Endothelial cell of hepatic sinusoid (primary cell): ENCODE measurements around the gene MYLK2.

ENCODE experiments used
- in situ Hi-C: cut with HindIII; loops from 2 replicates; pipeline ENCODE4 v1.10.0; 2017; ENCODE audit warnings: low sequenced_read_pairs

Gene MYLK2

DNA sequence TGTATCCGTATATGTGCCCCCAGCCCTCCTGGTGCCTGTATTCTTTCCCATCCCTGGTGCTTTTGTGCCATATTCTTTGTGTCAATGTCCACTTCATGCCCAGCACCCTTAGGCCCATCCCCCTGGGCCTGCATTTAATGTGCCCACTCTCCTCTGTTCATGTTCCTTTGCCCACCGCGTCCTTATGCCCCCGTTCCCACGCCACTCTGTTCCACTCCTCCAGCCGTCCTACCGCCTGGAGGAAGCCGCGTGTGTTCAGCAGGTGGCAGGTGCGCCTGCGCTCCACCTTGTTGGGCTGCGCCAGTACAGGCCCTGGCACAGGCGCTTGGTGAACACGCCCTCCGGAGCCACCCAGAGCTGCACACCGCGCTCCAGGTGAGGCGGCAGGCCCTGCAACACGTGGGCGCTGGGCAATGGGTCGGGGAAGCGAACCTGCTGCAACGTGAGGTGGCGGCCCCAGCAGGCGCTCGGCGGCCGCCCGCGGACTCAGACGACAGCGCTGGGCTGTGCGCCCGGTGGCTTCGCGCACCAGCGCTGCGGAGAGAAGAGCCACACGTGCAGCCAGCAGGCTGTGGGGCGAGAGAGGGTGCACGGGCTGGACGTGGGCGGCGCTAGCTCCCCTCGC, 30.3 kb downstream of the MYLK2 start:
- in situ Hi-C loops, result loop anchor here (10.0 kb wide), 1 partner anchor 195 kb away; no protein-coding TSS in a partner anchor

DNA sequence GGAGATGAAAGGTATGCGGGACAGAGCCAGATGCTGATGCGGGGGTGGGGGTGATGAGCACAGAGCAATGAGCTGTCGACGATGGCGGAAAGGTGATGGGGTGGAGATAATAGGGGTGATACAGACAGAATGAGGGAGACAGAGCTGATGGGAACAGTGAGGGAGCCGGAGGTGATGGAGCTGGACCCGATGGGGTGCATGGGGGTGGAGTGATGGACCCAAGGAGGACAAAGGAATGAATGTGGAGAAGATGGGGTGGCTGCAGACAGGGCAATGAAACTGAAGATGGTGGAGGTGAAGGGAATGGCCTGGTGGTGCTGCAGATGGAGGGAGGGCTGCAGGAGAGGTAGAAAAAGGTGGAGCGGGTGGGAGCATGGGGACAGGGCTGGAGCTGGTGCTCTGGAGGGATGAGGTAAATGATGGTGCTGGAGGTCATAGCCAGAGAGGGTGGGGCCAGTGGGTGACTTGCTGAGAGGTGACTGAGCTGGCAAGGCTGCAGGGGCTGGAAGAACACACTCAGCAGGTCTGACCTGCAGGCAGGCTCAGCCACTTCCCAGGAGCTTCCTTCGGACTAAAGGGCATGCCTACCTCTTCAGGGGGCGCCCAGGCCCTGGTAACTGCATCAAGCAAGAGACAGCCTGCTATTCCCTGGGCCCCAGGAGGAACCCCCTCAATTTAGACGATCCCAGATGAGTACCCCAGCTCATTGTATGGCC, 32.2 kb downstream of the MYLK2 start:
- in situ Hi-C loops, result no loop called here

GRCh38 chr20:31853481-31853880, 34.3 kb downstream of the MYLK2 start:
- in situ Hi-C loops, result no loop called here

- in situ Hi-C loops, result no loop called here
Measured at GRCh38 chr20:31856516-31856915, 37.4 kb downstream of the MYLK2 start.

DNA sequence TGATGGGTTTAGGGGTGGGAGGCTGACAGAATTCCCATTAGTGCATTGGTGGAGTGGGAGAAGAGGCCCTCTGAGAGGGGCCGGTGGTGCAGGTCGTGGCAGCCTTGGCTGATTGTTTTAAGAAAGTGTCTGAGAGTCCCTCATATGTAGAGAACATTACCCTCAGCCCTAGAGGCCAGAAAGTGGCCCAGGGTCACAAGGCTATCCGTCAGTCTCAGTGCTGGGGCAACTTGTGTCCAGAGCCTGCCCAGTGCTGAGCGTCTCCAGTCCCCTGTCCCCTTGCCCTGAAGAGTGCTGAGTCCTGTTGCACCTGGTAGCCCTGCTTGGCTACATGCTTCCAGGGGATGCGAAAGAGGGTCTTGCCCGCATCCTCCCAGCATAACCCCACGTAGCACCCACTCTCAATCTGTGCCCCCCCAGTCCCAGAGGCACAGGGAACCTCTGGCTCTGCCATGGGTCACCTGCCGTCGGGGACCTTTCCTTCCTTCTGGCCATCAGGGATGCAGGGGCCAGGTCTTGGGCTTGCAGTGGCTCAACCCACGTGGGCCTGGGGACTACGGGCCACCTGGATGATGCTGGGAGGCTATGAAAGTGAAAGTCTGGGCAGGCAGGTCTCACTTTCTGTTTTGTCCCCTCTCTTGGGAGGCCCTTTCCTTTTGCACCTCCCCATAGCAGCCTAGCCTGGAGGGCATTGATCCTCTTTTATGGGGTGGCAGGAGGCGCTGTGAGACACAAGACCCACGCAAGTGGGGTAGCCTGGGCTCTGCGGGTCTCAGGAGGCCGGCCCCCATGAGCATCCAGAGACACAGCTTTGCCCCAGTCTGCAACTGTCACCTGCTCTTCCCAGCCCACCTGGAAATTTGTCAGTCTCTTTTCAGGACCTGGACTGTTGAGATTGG, 39.0 kb downstream of the MYLK2 start:
- in situ Hi-C loops, result no loop called here

DNA sequence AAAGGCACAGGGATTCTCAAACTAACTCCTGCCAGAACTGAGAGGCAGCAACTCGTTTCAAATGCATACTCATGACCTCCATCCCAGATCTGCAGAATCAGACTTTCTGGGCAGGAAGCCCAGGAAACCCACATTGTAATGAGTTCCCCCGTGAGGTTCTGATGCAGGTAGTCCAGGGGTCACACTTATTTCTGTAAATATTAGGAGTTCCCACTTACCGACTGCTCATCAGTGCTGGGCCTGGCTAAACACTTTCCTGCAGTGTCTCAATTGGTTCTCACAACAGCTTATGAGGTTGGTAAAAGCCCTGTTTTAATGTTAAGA, 39.6 kb downstream of the MYLK2 start:
- in situ Hi-C loops, result no loop called here

DNA sequence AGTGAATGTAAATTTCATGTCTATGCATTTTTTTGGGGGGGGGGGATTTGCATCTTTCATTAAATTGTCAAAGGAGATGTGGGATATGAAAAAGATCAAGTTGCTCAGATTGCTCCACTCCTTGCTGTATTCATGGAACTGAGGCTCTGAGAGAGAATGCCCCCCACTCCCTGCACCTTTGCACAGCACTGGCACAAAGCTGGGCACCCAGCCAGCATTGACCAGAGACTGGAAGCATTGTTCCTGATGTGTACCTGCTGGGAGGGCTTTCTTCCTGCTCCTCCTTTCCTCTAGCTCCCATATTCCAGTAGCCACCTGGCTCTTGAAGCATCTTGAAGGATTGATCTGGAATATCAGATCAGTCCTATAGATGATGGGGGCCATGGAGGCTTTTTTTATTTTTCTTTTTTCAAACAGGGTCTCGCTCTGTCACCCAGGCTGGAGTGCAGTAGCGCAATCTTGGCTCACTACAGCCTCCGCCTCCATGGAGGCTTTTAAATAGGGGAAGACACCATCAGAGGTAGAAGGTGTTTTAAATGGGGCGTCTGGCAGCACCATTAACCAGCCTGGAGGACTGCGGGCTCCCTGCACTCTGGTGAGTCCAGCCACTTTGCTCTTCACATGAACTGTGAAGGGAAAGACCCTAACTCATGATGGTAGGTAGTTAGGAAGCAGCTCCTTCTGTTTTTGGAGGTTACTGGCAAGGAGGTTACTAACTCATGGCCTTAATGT, 40.3 kb downstream of the MYLK2 start:
- in situ Hi-C loops, result no loop called here

- in situ Hi-C loops, result loop anchor here (10.0 kb wide), 1 partner anchor 225 kb away; no protein-coding TSS in a partner anchor
Measured at GRCh38 chr20:31859998-31860380, 40.8 kb downstream of the MYLK2 start.

GRCh38 chr20:31860390-31861134, 41.4 kb downstream of the MYLK2 start:
- in situ Hi-C loops, result loop anchor here (10.0 kb wide), 1 partner anchor 224 kb away; no protein-coding TSS in a partner anchor

GRCh38 chr20:31861135-31861384, 41.9 kb downstream of the MYLK2 start:
- in situ Hi-C loops, result loop anchor here (10.0 kb wide), 1 partner anchor 224 kb away; no protein-coding TSS in a partner anchor

DNA sequence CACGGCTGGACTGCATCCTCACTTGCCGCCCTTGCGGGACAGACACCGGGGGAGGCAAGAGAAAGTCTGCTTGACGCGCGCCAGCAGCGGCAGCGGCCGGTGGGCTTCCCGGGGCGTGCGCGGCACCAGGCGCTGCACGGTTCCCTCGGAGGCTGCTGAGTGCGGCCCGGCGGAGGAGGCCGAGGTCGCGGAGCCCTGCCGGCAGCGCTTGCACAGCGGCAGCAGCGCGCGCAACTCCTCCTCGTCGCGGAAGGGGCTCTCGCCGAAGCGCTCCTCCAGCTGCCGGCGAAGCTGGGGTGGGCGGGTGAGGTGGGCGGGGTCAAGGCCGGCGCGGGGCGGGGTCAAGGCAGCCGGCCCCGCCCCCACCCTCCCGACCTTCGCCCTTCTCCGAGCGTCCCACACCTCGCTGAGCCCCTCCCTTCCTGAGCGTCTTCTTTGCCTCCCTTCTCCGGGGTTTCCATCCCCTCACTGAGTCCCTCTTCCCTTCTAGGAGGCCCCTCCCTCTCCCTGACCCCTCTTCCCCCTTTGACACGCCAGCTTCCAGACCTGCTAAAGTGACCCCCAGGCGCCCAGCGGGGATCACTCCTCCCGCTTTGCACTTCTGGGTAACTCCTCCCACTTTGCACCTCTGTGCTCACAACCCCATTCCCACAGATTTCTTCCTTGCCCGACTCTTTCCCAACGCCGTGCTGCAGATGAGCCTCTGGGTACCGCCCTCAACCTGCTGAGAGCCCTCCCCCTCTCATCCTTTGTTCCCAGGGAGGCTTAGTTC, 42.4 kb downstream of the MYLK2 start:
- in situ Hi-C loops, result loop anchor here (10.0 kb wide), 1 partner anchor 223 kb away; no protein-coding TSS in a partner anchor

DNA sequence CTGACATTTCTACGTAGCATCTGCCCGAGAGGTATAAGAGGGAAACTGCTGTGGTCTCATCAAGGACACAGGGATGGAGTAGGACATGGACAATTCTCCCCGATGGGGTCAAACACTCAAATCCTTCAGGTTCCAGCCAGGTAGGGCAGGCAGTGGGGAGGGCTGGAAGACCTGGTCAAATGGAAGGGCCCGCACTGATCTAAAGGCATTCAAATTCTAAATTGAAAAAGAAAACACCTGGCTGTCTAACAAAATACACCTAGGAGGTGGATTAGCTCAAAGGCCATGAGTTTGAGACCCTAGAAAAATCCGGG, 43.0 kb downstream of the MYLK2 start:
- in situ Hi-C loops, result loop anchor here (10.0 kb wide), 1 partner anchor 223 kb away; no protein-coding TSS in a partner anchor

GRCh38 chr20:31862506-31862905, 43.4 kb downstream of the MYLK2 start:
- in situ Hi-C loops, result loop anchor here (10.0 kb wide), 1 partner anchor 222 kb away; no protein-coding TSS in a partner anchor

DNA sequence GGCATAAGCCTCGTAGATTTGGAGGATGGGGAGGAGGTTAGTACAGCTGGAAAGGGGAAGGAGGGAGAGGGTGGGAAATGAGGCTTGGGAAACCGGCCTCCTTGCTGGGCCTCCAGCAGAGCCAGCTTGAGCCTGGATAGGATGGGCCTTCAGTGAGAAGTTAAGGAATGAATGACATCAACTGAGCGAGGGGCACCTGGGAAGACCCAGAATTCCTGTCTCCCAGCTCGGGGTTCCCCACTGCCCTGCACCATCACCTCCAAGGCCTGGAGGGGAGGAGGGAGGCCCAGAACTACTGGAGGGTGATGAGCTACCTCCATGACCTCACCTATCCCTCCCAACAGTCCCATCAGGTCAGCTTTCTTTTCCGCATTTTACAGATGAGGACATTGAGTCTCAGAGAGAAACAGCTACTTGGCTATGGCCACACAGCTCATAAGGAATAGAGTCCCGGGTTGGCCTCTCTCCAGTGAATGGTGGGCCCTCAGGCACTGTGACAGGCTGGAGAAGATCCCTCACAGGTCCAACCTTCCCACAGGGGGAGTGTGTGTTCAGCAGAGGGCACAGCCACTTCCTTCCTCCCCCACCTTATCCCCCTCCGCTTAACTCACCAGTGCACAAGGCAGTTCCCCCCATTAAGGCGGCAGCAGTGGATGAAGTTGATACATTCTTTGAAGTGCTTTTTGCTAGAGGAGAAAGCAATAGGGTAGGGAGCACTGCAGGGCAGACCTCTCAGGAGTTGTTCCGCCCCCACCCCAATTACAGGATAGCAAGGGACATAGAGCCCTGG, 44.3 kb downstream of the MYLK2 start:
- in situ Hi-C loops, result loop anchor here (10.0 kb wide), 1 partner anchor 221 kb away; no protein-coding TSS in a partner anchor

DNA sequence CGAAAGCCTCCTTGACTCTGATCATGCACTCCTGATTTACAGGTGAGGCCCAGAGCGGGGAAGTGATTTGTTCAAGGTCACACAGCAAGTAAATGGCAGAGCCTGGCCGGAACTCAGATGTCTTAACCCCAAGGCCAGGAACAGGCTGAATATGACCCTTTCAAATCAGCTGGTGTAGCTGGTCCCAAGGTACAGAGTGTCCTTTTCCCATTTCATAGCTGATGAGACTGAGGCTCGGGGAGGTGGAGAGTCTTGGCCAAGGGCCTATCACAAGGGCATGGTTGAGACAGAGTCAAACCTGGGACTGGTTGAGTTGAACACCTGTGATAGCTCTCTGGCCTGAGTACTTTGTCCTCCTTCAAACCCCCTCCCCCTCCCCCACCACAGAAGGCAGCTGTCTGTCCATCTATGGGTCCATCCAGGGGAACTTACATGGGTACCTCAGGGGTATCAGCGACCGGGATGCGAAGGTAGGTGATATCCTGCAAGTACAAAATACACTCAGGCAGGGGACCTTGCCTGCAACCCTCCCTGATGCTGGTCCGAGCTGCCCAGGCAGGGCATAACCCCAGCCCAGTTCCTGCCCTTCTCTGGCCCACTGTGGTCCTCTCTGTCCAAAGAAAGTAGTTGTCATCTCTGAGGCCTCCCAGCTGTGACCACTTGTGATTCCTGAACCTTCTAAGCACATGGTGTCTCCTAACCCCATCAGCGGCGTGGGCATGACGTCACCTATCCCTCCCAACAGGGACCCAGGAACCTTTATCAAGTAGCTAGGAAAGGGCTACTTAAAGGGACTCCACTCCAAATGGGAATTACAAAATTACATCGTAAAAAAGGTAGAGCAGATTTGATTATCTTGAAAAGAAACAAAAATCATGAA, 45.6 kb downstream of the MYLK2 start:
- in situ Hi-C loops, result loop anchor here (5.0 to 10.0 kb wide), 2 partner anchors 78 to 220 kb away; no protein-coding TSS in a partner anchor

GRCh38 chr20:31866221-31866620, 47.1 kb downstream of the MYLK2 start:
- in situ Hi-C loops, result loop anchor here (5.0 to 10.0 kb wide), 2 partner anchors 76 to 219 kb away; no protein-coding TSS in a partner anchor

DNA sequence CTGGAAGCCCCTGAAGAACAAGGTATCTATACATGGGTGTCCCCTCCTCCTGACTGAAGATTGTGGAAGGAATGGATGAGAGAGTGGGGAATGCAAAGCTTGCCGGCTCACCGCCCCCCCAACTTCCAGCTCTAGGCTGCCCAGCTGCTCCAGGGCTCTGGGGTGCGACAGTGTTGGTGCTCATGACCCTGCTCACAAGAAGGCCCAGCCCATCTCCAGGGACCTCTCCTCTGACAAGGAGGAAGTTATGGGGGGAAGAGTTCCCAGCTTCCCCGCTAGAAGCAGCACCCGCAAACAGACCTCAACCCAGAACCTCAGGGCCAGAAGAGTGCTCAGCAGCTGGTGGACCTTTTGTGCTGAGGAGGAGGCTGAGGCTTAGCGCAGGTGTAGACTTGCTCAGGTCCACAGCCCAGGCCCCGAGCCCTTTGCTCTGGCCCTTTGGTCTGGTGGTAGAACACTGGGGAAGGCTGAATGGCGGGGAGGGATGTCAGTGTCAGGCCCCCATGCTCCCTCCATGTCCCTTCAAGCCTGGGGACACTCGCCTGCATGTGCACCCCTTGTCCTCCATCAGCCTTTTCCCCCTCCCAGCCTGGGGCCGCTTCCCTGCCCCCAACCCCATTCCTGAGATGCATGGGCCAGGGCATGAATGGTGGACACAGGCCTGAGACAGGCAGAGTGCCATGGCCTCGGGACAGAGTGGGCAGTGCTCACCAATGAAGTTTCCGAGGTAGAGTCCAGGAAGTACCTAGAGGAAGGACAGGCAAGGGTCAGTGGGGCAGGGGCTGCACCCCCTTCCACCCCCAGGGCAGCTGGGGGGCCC, 49.9 kb downstream of the MYLK2 start:
- in situ Hi-C loops, result loop anchor here (5.0 to 10.0 kb wide), 2 partner anchors 73 to 216 kb away; no protein-coding TSS in a partner anchor
